ENCODE data around the gene FMNL2. TPM values are rescaled to one million over a fixed set of nuclear protein-coding genes. Genes with fewer than 3 reads are reported as not detected.

FMNL2 gene
- total RNA-seq, 1 donor from 2014 or later, result 6.1 TPM

- DNase-seq (no peak), ATAC-seq (ENCODE audit: poor library complexity) (no peak)
- intact Hi-C loops (cut with DNase I), result no loop called here
Measured at GRCh38 chr2:152651834-152652233, 316.9 kb downstream of the FMNL2 start.

DNA sequence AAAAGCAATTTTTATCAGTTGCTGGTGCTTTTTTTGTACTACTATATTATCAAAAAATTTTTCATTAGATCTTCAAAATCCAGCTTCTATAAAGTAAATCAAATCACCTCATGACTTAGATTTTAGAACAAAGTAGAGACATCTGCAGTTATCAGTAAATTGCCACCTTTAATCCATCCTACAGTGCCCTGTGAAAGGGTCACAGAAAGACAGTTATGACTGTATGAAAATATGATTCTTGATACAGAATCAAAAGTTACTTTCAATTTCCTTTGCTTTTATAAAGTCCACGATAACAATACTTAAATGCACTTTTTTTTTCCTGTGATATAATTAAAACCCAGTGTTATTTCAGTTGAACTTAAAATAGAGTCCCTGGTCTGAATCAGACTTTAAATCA lies 320.9 kb downstream of the FMNL2 start:
- intact Hi-C loops (cut with DNase I), result no loop called here
- no peak for DNase-seq
- no peak for ATAC-seq (ENCODE audit: poor library complexity)

- DNase-seq, result no peak
- ATAC-seq (ENCODE audit: poor library complexity), result no peak
Measured at GRCh38 chr2:152657043-152657442, 322.1 kb downstream of the FMNL2 start.

GRCh38 chr2:152658221-152658620 lies 323.2 kb downstream of the FMNL2 start:
- DNase-seq (no peak), ATAC-seq (ENCODE audit: poor library complexity) (no peak)
- intact Hi-C loops (cut with DNase I), result no loop called here

More at GRCh38 chr2:152657043-152657442, 322.1 kb downstream of the FMNL2 start:
- intact Hi-C loops (cut with DNase I), result no loop called here

GRCh38 chr2:152661076-152661475 lies 326.1 kb downstream of the FMNL2 start:
- ATAC-seq (ENCODE audit: poor library complexity), result no peak
- DNase-seq, result no peak
- intact Hi-C loops (cut with DNase I), result no loop called here

GRCh38 chr2:152664725-152665124 lies 329.8 kb downstream of the FMNL2 start:
- ATAC-seq (ENCODE audit: poor library complexity), result no peak
- DNase-seq, result no peak
- intact Hi-C loops (cut with DNase I), result no loop called here

DNA sequence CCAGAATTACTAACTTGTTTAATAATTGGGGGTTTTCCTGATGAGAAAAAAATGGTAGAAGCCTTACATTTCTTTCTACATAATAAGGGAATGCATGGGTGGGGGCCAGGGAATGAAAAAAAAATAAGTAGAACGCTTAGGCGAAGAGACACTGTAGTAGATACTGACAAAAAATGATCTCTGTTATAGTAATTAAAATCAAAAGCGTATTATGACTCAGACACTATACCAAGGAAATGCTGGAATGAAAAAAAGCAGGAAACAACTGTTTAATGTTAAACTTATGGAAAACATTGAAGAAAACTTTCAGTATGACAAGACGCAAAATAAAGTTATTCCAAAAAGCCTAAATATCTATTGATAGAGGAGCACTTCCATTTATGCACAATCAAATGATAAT lies 339.4 kb downstream of the FMNL2 start:
- DNase-seq (no peak), ATAC-seq (ENCODE audit: poor library complexity) (no peak)
- intact Hi-C loops (cut with DNase I), result no loop called here

DNA sequence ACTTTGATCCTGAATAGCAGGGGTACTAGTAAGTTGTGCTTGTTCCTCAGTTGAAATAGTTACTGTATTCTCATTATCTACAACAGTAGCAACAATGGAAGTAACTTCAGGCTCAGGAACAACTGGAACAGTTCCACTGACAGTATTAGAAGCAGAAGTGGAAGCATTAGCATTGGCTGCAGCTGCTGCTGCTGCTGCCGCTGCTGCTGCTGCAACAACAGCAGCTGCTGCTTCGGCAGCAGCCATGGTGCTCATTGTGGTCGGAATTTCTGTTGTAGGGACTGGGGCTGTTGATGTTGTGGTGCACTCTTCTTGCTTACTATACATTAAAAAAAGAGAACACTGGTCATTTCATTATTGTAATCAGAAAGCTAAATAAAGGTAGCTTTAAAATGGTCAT lies 341.5 kb downstream of the FMNL2 start:
- DNase-seq, result no peak
- no peak for ATAC-seq (ENCODE audit: poor library complexity)
- intact Hi-C loops (cut with DNase I), result no loop called here

GRCh38 chr2:152678808-152679207 lies 343.8 kb downstream of the FMNL2 start:
- no peak for DNase-seq
- ATAC-seq (ENCODE audit: poor library complexity), result no peak
- intact Hi-C loops (cut with DNase I), result no loop called here

DNA sequence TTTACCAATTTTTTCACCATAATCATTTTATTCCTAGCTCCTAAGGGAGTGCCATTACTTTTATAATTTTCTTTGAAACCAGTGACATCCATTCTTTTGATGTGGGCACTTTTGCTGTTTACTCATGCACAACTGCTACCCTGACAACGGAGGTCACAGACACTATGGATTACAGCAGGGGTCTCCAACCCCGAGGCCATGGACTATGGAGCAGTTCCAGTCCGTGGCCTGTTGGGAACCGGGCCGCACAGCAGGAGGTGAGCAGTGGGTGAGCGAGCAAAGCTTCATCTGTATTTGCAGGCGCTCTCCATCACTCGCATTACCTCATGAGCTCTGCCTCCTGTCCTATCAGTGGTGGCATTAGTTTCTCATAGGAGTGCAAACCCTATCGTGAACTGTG lies 347.7 kb downstream of the FMNL2 start:
- DNase-seq (no peak), ATAC-seq (ENCODE audit: poor library complexity) (no peak)
- intact Hi-C loops (cut with DNase I), result no loop called here

DNA sequence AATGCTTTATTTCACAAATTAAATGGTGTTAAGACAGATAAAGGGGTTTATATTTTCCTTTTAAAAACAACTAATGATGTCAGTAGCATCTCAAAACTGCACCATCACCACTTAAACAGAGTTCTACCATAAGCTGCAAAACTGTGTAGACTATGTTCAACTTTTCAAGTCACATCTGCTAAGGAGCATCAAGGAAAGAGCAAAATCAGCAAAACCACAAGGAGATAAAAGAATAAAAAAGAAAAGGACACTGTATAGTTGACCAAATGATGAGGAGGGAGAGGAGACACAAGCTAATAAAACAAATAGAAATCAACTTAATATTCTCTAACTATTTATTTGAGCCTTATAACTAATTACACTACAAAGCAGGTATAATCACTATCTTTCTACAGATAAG lies 348.4 kb downstream of the FMNL2 start:
- intact Hi-C loops (cut with DNase I), result no loop called here
- ATAC-seq (ENCODE audit: poor library complexity) (no peak), DNase-seq (no peak)

- no peak for ATAC-seq (ENCODE audit: poor library complexity)
- no peak for DNase-seq
Measured at GRCh38 chr2:152686321-152686720, 351.3 kb downstream of the FMNL2 start.

DNA sequence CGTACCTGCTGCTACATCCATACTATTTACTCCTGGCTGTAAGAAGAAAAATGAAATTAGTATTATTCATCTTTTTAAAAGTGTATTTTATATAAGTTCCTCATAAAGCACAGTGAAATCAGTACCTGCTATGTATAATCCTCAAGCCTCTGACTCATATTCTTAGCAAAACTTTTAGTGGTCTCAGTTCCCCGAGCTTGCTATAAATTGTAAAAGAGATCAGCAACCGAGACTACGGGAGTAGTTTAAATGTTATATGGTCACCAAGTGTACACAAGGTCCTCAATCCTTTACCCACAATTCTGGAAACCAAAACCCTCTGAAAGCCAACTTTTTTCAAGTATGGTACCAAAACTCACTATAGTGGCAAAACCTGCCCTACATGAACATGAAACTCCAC lies 358.1 kb downstream of the FMNL2 start:
- intact Hi-C loops (cut with DNase I), result no loop called here
- DNase-seq (no peak), ATAC-seq (ENCODE audit: poor library complexity) (no peak)

More at GRCh38 chr2:152686321-152686720, 351.3 kb downstream of the FMNL2 start:
- intact Hi-C loops (cut with DNase I), result no loop called here

DNA sequence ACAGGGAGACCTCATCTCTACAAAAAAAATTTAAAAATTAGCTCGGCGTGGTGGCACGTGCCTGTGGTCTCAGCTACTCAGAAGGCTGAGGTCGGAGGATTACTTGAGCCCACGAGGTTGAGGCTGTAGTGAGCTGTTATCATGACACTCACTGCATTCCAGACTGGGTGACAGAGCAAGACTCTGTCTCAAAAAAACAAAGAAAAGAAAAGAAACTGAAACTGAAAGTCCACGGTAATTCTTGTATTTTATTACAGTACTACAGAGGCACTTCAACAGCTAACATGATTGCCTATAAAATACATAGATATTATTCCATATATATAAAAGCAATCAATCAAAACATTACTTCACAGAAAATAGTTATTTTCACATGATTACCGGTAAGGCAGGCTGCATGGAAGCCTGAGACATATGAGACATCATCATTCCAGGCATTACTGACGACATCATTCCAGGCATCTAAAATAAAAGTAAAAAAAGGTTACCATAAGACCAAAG lies 359.2 kb downstream of the FMNL2 start:
- peak; percentile 22 for ATAC-seq (ENCODE audit: poor library complexity)
- intact Hi-C loops (cut with DNase I), result no loop called here
- no peak for DNase-seq

DNA sequence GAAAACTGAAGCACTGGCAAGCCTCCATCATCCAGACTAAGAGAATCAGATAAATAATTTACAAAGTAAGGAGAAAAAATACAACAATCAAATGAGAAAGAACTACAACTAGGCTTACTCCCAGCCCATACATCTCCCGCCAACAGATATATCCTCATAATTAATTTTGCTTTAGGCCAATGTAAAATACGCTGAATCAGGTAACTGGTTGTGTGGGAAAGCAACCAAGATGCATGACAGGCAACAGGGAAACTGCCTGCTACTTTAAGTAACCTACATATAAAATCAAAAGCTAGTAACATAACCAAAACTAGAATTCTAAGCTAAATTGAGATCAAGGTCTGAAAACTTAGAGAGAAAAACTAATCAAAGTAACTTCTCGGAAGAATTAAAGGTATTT lies 360.8 kb downstream of the FMNL2 start:
- intact Hi-C loops (cut with DNase I), result no loop called here
- ATAC-seq (ENCODE audit: poor library complexity) (no peak), DNase-seq (no peak)

- intact Hi-C loops (cut with DNase I), result no loop called here
- DNase-seq (no peak), ATAC-seq (ENCODE audit: poor library complexity) (no peak)
Measured at GRCh38 chr2:152696476-152696875, 361.5 kb downstream of the FMNL2 start.

Other genes starting within 250 kb of the FMNL2 start
- 0.46 TPM for gene CACNB4, start 236.1 kb upstream of the FMNL2 start, total RNA-seq
- gene STAM2, start 159.4 kb upstream of the FMNL2 start, total RNA-seq, result 22.6 TPM

Measured in Right ventricle myocardium superior (tissue), 1 donor.